Left lung (tissue), 10 donors: Measurements from ENCODE around the gene FARP1. TPM values are rescaled to one million over a fixed set of nuclear protein-coding genes. Genes with fewer than 3 reads are reported as not detected.

ENCODE experiments used
- ATAC-seq: fragments of 200-7000 bp; cut with Tn5 transposase; one replicate; pipeline ENCODE4 v1.9.1; 2020; ENCODE audit warnings: moderate library complexity
- DNase-seq, 4 donors: peaks; one replicate each; pipeline ENCODE4 v3.0.0-alpha.2; 2013 to 2020
- H3K27ac ChIP-seq, 2 donors: fragments of 200-600 bp; sonication (generic) in 1 of 2; one replicate each; pipeline versions ENCODE4 v1.5.0 to v1.8.0; 2020 to 2021
- H3K27me3 ChIP-seq, 2 donors: fragments of 200-600 bp; sonication (generic) in 1 of 2; one replicate each; pipeline versions ENCODE4 v1.5.0 to v1.8.0; 2020 to 2021
- H3K36me3 ChIP-seq, 2 donors: fragments of 200-600 bp; sonication (generic) in 1 of 2; one replicate each; pipeline versions ENCODE4 v1.5.0 to v1.8.0; 2020 to 2021
- H3K4me1 ChIP-seq, 2 donors: fragments of 200-600 bp; one replicate each; pipeline ENCODE4 v1.8.0; 2021
- H3K4me3 ChIP-seq, 2 donors: fragments of 200-600 bp; sonication (generic) in 1 of 2; one replicate each; pipeline versions ENCODE4 v1.5.0 to v1.8.0; 2020 to 2021; ENCODE audit warnings: mild to moderate bottlenecking in 1 of 2
- H3K9me3 ChIP-seq, 2 donors: fragments of 200-600 bp; sonication (generic) in 1 of 2; one replicate each; pipeline versions ENCODE4 v1.5.0 to v1.8.0; 2020 to 2021
- CTCF ChIP-seq, 2 donors: fragments of 200-600 bp; sonication (generic) in 1 of 2; IDR thresholded peaks; one replicate each; pipeline versions ENCODE4 v1.5.0 to v1.8.0; 2021; ENCODE audit warnings: antibody characterized with exemption in 2 of 2
- intact Hi-C, 2 donors: fragments of 100-400 bp; cut with DNase I; formaldehyde crosslinking; loops; one replicate each; pipeline versions ENCODE4 v1.11.2 to v1.14.2; 2022
- polyA plus RNA-seq, 6 donors: library from polyadenylated mRNA; unstranded; fragments of 120-200 nt; gene quantifications; one replicate each; pipeline ENCODE4 v1.2.1, GENCODE V29; 2013; ENCODE audit not compliant: insufficient read length in 6 of 6
- total RNA-seq, 2 donors: library from RNA; stranded (reverse); fragmentation: NEBNext Ultra II Directional; extraction: Animal tissue kit (Norgen Biotek cat#: 25700); gene quantifications; one replicate each; pipeline ENCODE4 v1.2.1, GENCODE V29; 2021
- donor health status: DM: no; HTN: yes; CAD: no.
- donor health status: DM: no; HTN: no; CAD: no.

Gene FARP1
- total and polyA plus RNA-seq, 8 donors: 78.9 to 142 (median 132) TPM

- Histone ChIP-seq H3K27ac (no peak overlapping the region), H3K9me3 (no peaks in the 10 kb centered on the region), H3K4me3 (no peak overlapping the region), H3K27me3 (no peaks in the 10 kb centered on the region), H3K4me1 (no peaks in the 10 kb centered on the region), H3K36me3 (no peaks in the 10 kb centered on the region)
- intact Hi-C loops: no loop called here
- TF ChIP-seq CTCF (IDR thresholded peaks at IDR 0.05): no peak
- no peak for ATAC-seq
- DNase-seq: no peak
These were observed 96.5 kb downstream of the FARP1 start for GRCh38 chr13:98239162-98240076.

GRCh38 chr13:98240135-98240534 lies 97.2 kb downstream of the FARP1 start:
- intact Hi-C loops: no loop called here
- no peak for TF ChIP-seq CTCF (IDR thresholded peaks at IDR 0.05)
- no peak overlapping the region for H3K4me3 ChIP-seq
- no peaks in the 10 kb centered on the region for H3K9me3 ChIP-seq
- H3K27ac ChIP-seq: no peak overlapping the region
- no peaks in the 10 kb centered on the region for H3K36me3 ChIP-seq
- no peaks in the 10 kb centered on the region for H3K4me1 ChIP-seq
- DNase-seq (no peak), ATAC-seq (no peak)
- H3K27me3 ChIP-seq: no peaks in the 10 kb centered on the region

GRCh38 chr13:98240974-98241373 lies 98.1 kb downstream of the FARP1 start:
- ATAC-seq: peak; percentile 33

GRCh38 chr13:98241976-98242375 lies 99.1 kb downstream of the FARP1 start:
- TF ChIP-seq CTCF (IDR thresholded peaks at IDR 0.05): no peak
- H3K27ac ChIP-seq: no peak overlapping the region
- intact Hi-C loops: no loop called here
- H3K27me3 ChIP-seq: no peaks in the 10 kb centered on the region
- no peaks in the 10 kb centered on the region for H3K9me3 ChIP-seq
- H3K4me3 ChIP-seq: no peak overlapping the region
- DNase-seq (no peak), ATAC-seq (no peak)
- no peaks in the 10 kb centered on the region for H3K36me3 ChIP-seq
- H3K4me1 ChIP-seq: no peaks in the 10 kb centered on the region

More at GRCh38 chr13:98240974-98241373, 98.1 kb downstream of the FARP1 start:
- Histone ChIP-seq H3K27ac (no peak overlapping the region), H3K4me3 (no peak overlapping the region), H3K36me3 (no peaks in the 10 kb centered on the region), H3K27me3 (no peaks in the 10 kb centered on the region), H3K9me3 (no peaks in the 10 kb centered on the region), H3K4me1 (no peaks in the 10 kb centered on the region)
- intact Hi-C loops: no loop called here
- TF ChIP-seq CTCF (IDR thresholded peaks at IDR 0.05): no peak
- peak in 1 of 4 donors; percentile 32 for DNase-seq

- ATAC-seq: no peak
These were observed 99.5 kb downstream of the FARP1 start for GRCh38 chr13:98242403-98242802.

More at GRCh38 chr13:98242403-98242802, 99.5 kb downstream of the FARP1 start:
- H3K4me1 ChIP-seq: no peaks in the 10 kb centered on the region
- no peak overlapping the region for H3K4me3 ChIP-seq
- H3K36me3 ChIP-seq: no peaks in the 10 kb centered on the region
- no peak for DNase-seq
- intact Hi-C loops: no loop called here
- no peak for TF ChIP-seq CTCF (IDR thresholded peaks at IDR 0.05)
- no peak overlapping the region for H3K27ac ChIP-seq
- no peaks in the 10 kb centered on the region for H3K9me3 ChIP-seq
- H3K27me3 ChIP-seq: no peaks in the 10 kb centered on the region
